Fibroblast of skin of right biceps (primary cell): ENCODE measurements around the gene SLC25A51.
A peak's percentile ranks its signal among the peaks of the same experiment; 100 is the strongest.
"Not testable (repeated sequence)": the region's sequence is repeated elsewhere in the genome, so short reads cannot be mapped to it uniquely, and the experiment has no call there.

ENCODE experiments used
- DNase-seq: peaks from one replicate; pipeline ENCODE4 v3.0.0-alpha.2; 2013

SLC25A51 gene

GRCh38 chr9:37918665-37919170 is 14.8 kb upstream of the SLC25A51 start:
- DNase-seq = no peak

GRCh38 chr9:37917801-37918664 is 14.1 kb upstream of the SLC25A51 start:
- DNase-seq = no peak

DNA sequence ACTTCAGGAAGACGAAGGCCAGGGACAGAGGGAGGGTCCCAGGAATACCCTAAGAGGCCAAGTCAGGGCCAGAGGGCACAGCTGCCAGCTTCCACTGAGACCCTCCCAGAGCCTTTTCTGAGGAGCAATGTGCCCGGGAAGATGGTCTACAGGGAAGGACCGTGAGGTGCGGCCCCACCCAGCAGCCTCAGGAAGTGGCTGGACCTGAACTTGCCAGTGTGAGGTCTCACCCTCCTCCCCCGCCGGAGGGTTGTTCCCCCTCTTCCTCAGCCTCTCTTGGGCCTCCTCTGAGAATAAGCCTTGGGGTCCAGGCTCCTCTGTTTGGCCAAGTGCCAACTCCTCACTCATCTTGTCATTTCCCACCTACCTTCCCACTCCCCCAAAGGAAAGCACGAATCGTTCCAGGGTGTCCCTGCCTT is 13.4 kb upstream of the SLC25A51 start:
- DNase-seq = no peak

DNA sequence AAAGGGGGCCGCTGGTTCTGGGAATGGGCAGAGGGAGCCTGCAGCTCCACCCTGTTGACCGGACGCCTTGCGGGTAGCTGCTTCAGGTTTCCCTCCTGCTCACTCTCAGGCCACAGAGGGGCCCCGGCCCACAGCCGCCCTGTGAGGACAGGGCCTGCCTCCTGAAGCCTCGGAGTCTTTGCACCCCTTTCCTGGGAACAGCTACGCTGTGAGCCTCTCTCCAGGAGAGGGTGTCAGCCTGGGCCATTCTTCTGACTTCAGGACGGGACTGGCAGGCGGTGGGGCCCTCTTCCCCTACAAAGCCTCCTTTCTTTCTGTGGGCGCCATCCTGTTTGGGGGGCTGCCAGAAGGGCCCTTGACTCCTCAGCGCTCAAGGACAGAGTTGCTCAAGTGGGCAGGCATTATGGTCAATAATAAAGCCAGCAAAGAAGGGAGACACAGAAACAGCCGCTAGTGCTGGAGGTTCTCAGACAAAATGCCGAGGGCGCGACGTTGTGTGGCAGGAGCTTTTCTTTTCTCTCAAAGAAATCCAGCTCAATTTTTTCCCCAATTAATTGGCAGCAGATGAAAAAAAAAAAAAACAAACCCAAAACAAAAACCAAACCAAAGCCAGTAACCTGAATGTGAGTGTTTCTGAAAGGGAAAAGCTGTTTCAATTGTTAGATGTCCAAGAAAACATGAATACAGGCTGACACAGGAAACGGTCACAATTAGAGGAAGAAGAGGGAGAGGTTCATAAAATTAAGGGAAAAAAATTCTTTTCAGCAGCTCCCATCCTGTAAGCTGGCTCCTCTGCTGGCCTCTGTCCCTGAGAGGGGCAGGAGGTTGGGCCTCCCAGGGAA is 12.8 kb upstream of the SLC25A51 start:
- DNase-seq = no peak

DNA sequence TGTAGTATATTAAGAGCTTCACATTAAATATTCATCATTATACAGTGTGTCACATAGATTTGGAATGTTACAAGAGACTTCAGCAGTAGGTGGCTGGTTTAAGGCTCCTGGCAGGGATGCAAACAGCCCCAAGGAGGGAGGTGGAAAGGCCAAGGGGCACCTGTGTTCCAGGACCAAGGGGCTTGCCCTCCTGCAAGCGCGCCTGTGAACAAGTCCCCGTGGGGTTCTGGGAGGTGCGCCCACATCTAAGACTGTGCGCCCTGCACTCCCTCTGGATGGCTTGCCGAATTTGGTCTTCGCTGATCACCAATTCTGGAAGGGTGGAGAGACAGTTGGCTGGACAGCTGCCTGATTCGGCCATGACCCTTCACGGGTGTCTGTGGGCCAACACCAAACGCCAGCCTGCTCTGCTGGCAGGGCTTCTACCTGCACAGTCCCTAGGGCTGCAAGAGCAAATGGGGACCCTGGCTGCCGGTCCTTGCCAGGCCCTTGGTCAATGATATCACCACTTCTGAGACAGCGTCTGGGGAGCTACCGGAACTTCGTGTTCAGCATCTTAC is 12.1 kb upstream of the SLC25A51 start:
- no peak for DNase-seq

DNA sequence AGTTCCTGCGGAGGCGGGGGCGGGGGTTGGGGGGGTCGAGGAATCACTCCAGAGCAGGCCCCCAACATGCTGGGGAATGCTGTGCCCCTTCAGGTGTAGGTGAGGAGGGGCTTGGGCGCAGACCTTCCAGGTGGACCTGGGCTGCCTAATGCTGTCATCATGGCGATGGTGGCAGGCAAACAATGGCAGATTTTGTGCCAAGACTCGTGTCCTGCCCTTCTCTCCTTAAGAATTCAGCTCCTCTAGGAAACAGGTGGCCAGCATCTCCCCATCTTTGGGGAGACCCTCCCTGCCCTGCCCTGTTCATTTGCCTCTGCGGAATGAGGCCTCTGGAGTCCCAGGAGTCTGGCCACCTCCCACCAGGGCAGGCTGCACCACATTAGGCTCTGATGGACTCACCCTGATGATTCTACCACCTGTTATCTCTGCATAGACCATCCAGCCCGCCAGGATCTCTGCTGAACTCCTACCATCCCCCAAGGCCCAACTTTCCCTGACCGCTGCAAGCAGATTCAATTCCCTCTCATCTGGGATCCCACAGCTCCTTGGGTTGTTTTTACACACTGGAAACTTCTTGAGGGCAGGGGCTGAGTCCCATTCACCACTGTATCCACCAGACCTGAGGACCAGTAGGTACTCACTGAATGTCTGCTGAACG is 10.9 kb upstream of the SLC25A51 start:
- DNase-seq = no peak

- DNase-seq = no peak
These were observed 10.2 kb upstream of the SLC25A51 start for GRCh38 chr9:37914154-37914551.

DNA sequence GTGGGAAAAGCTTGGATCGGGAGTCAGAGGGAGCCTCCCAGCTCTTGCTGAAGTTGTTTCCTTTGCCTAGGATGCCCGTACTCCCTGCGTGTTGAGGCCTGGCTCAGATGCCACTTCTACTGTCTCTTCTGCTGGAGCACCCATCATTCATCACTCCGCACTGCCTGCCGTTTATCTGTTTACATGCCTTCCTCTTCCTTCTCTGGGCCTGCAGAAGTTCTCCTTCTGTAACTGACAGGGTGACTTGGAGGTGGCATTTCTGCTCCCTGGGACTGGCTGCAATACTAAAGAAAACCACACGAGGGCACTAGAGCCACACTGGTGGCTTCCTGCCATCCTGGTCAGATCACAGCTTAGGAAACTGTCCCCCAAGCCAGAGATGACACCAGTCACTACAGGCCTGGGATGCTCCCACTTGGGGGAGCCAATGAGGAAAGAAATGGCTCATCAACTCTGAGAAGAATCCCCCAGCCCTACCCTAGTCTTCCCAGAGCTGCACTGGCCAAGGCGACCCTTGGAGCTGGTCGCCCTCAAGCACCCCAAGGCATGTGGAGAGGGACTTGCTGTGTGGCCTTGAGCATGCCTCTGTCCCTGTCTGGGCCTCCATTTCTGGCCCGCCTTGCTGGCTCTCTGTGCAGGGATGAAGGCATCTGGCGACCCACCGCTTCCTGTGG is 9.7 kb upstream of the SLC25A51 start:
- peak; percentile 83 for DNase-seq

- DNase-seq = no peak
These were observed 7.3 kb upstream of the SLC25A51 start for GRCh38 chr9:37911271-37911681.

GRCh38 chr9:37910271-37910670 is 6.3 kb upstream of the SLC25A51 start:
- no peak for DNase-seq

DNA sequence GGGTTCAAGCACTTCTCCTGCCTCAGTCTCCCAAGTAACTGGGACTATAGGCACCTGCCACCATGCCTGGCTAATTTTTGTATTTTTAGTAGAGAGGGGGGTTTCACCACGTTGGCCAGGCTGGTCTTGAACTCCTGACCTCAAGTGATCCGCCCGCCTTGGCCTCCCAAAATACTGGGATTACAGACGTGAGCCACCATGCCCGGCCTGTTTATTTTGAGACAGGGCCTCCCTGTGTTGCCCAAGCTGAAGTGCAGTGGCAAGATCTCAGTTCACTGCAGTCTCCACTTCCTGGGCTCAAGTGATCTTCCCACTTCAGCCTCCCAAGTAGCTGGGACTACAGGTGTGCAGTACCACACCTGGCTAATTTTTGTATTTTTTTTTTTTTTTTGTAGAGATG is 5.9 kb upstream of the SLC25A51 start:
- not testable (repeated sequence) for DNase-seq

DNA sequence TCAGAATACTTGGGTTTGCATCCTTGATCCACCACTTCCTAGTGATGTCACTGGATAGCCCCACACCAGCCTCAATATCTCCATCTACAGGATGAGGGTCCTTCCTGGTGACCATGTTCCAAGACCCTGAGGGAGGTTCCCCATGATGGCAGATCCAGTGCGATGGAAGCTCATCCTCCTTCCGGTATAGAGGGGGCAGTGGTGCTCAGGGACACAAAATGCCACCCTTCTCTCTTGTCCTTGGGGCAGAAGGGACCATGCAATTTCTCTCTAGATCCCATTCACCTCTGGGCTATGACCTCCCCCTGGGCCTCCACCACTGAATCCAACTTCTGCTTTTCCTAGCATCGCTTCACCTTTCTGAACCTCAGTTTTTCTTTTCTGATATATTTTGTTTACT is 5.4 kb upstream of the SLC25A51 start:
- DNase-seq = no peak

DNA sequence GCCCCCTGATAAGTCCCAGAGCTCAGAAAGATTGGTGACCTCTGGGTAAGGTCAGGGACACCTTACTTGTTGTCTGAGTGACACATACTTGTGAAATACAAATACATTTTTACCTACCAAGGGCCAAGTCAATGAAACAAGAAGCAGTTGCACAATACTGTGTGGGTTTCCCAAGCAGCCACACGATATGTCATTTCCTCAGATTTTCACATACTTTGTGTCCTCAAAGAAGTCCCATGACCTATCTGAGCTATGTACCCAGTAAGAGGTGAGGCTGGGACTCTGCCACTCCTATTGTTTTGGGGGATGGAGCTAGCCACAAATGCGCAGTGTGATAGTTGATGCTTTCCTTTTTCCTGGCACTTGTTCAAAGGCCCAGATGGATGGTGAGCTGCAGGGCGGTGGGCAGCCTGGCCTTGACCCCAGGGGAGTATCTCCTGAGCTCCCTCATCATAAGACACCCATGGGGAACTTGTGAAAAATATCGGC is 4.8 kb upstream of the SLC25A51 start:
- DNase-seq = peak; percentile 46

DNA sequence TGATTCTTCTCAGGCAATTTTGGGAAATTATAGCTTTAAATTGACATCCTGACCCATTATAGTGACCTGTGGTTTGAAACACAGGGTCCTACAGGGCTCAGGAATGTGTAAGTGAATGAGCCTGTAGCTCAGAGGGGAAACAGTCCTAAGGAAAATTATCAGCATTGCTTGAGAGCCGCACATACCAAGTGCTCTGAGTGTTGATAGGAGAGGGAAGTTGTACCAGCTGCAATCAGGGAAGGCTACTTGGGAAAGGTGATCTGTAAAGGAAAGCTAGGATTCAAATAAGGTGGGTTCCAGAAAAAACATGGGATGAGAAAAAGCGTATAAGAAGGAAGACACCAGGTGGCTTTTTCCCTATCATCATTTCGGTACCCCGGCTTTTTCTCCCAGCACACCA is 4.4 kb upstream of the SLC25A51 start:
- DNase-seq = no peak

DNA sequence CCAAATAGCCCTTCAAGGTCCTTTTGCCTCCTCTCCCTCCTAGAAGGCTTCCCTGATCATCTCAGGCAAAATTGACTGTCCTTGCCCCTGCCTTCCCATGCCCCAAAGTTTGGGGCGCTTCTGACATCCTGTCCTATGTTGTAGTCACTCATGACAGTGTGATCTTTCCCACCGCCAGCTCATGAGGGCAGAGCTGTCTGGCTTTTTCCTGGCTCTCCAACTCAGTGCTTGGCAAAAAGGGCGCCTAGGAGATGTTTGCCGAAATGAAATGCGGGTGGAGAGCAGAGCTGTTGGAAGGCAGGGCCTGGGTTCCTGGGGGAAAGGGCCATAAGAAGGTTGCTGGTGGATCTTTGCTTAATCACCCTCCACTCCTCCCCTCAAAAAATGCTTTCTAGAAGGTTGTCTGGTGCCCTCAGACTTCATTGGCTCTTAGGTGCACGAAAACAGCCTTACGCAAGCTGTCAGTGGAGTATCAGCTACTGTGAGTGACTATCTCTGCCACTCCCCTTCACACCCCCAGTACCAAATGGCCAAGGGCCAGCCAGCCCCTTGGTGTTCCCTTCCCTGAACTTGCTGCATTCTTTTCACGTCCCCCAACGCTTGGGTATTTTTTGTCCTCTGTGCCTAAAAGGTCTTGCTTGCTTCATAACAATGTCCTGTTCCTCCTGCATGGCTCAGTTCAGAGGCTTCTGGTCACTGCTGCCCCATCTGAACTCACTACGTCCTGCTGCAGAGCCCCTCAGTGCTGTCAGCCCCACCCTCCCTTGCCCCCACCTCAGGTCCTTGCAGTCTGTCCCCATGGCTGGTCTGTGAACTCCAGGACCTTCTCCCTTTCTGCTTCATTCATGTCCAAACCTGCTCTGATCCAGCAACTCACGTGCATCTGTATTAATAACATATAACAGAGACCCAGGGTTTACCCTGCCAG is 2.6 kb upstream of the SLC25A51 start:
- no peak for DNase-seq

DNA sequence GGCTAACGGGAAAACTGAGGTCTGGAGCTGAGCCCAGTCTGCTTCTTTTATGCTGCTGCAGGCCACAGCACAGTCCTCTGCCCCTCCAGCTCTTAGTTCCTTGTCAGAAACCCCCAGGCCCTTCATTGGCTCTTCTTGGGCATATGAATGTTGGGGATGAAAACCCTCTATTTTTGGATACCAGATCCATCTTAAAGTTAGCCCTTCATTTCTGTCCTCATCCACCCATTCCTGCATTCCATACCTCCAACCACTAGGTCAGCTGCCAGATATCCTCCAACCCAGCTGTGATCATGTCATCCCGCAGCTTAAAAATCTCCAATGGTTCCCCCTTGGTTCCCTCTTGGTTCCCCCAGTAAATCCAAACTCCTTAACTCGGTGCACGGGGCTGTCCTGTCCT is 1.8 kb upstream of the SLC25A51 start:
- no peak for DNase-seq

GRCh38 chr9:37905131-37905505 is 1.2 kb upstream of the SLC25A51 start:
- DNase-seq = no peak

DNA sequence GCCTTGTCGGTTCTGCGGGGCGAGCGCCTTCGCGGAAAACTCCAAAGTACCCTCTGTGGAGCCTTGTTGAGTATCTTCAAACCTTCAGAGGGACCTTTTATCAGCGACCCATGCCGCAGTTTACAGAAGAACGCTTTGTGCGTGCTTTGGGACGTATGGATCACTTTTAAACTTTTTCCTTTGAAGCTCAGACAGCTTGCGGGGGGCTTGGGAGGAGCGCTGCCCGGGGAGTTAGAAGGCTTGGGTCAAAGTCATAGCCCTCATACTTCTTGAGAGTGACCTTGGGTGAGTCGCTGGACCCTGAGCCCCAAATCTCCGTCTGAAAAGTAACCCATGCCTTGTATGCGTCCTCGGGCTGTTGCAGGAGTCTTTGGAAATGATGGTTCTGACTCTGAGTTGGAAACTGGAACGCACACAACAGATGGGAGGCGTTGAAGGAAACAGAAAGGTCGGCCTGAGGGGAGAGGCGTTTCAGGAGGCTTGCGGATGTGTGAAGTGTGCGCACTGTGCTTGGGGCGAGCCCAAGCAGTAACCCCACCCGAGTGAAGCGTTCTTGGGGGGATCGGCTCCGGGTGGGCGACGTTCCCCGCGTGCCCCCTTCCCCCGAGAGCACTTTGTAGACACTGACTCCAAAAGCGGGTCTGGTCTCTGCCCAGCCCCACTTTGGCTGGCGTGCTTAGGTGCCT is 661 bp upstream of the SLC25A51 start:
- peak; percentile 47 for DNase-seq

DNA sequence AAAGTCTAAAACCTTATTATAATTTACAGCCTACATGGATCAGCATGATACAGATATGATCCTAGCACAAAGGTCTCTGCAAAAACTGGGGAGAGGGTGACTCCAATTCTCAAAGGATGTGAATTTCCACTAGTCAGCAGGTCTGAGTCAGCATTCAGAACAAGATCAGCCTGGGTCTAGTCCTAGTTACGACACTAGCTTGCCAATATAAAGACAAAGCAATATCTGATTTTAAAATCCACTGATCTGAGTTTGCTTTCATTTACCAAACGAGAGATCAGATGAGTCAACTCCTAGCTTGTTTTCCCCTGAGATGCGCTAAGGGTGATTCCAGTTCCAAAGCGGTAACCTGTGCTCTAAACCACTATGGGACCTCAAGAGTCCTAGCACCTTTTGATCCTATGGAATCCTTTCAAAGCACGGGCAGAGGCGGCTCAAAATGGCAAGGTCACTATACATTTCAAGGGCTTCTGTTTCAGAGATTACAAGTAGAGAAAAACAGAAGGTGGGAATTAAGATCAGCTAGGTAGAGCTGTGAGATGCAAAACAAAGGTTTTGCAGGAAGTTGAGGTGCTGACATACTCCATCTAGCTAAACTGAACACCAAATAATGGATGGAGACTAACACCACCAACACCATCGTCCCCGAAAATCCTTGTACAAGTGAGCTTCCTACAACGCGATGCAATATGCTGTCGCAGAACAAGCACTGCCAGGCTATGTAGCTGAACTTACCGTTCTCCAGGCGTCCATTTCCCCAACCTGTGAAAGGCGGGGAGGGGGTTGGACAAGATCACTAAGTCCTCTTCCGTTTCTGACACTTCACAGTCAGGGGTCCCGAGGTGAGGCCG is 906 bp downstream of the SLC25A51 start:
- DNase-seq = peak; percentile 42
